HepG2 (cell line): ENCODE measurements around the gene IL1RAP. TPM values are rescaled to one million over a fixed set of nuclear protein-coding genes. Genes with fewer than 3 reads are reported as not detected.

Experiments
- CEBPZ ChIP-seq: IDR thresholded peaks from 2 replicates; pipeline ENCODE4 v1.6.1; 2012; ENCODE audit warnings: low read length, improper control_type of control experiment
- CERS6 ChIP-seq: sonication (generic); formaldehyde crosslinking; IDR thresholded peaks from 2 replicates; pipeline ENCODE4 v1.5.0; 2020; ENCODE audit warnings: missing genetic modification reagents
- ISL2 ChIP-seq: sonication (generic); formaldehyde crosslinking; IDR thresholded peaks from 2 replicates; pipeline ENCODE4 v1.5.0; 2020; ENCODE audit warnings: missing genetic modification reagents
- JARID2 ChIP-seq: sonication (generic); formaldehyde crosslinking; IDR thresholded peaks from 2 replicates; pipeline ENCODE4 v1.8.1; 2023; ENCODE audit warnings: missing genetic modification reagents, inconsistent platforms; ENCODE audit not compliant: insufficient replicate concordance
- PHF5A ChIP-seq: IDR thresholded peaks from one replicate; pipeline ENCODE4 v1.6.1; 2018; ENCODE audit warnings: low read depth, missing genetic modification reagents; ENCODE audit not compliant: unreplicated experiment
- SIX1 ChIP-seq: sonication (generic); formaldehyde crosslinking; IDR thresholded peaks from 2 replicates; pipeline ENCODE4 v1.4.0; 2020; ENCODE audit warnings: missing genetic modification reagents, borderline replicate concordance
- SNAPC5 ChIP-seq: sonication (generic); formaldehyde crosslinking; IDR thresholded peaks from 2 replicates; pipeline ENCODE4 v1.8.1; 2023; ENCODE audit warnings: mild to moderate bottlenecking, missing genetic modification reagents, borderline replicate concordance
- ZBTB20 ChIP-seq: sonication (generic); formaldehyde crosslinking; IDR thresholded peaks from 2 replicates; pipeline ENCODE4 v1.8.1; 2023; ENCODE audit warnings: missing genetic modification reagents, low read depth, mild to moderate bottlenecking, borderline replicate concordance
- ZNF10 ChIP-seq: sonication (generic); formaldehyde crosslinking; IDR thresholded peaks from 2 replicates; pipeline ENCODE4 v1.4.0; 2020; ENCODE audit warnings: mild to moderate bottlenecking, low read depth, missing genetic modification reagents, borderline replicate concordance
- ZNF256 ChIP-seq: sonication (generic); formaldehyde crosslinking; conservative IDR thresholded peaks from 2 replicates; pipeline ENCODE4 v1.4.0; 2020; ENCODE audit warnings: missing genetic modification reagents
- ZNF431 ChIP-seq: sonication (generic); formaldehyde crosslinking; IDR thresholded peaks from 2 replicates; pipeline ENCODE4 v1.9.0; 2022; ENCODE audit warnings: missing genetic modification reagents, low read depth, mild to moderate bottlenecking, borderline replicate concordance
- ZNF564 ChIP-seq: sonication (generic); formaldehyde crosslinking; IDR thresholded peaks from 2 replicates; pipeline ENCODE4 v1.8.1; 2023; ENCODE audit warnings: mild to moderate bottlenecking, missing genetic modification reagents
- ZNF614 ChIP-seq: IDR thresholded peaks from 2 replicates; pipeline ENCODE4 v1.6.1; 2018; ENCODE audit warnings: missing biosample characterization, missing genetic modification reagents, inconsistent platforms, borderline replicate concordance
- ZSCAN21 ChIP-seq: sonication (generic); formaldehyde crosslinking; IDR thresholded peaks from 2 replicates; pipeline ENCODE4 v1.8.0; 2022; ENCODE audit warnings: mild to moderate bottlenecking, missing genetic modification reagents, moderate library complexity, borderline replicate concordance
- polyA plus RNA-seq, 8 experiments: library from polyadenylated mRNA; depleted of rRNA in 3 of 8; stranded (reverse) in 7 of 8; unstranded in 1 of 8; fragments of >200 nt; fragmentation: Illumina TruSeq in 4 of 8; extraction: Trizol in 4 of 8; gene quantifications; 2 replicates each; pipeline versions ENCODE4 v1.2.1 to v1.2.3, GENCODE V29; 2011 to 2016; ENCODE audit warnings: low read depth in 4 of 8, missing spikeins in 1 of 8, mixed read lengths in 1 of 8; ENCODE audit not compliant: insufficient read depth in 1 of 8
- total RNA-seq, 5 experiments: library from RNA; depleted of rRNA; stranded (reverse); fragments of >200 nt; fragmentation: Illumina TruSeq; extraction: Trizol; gene quantifications; 2 replicates each; pipeline ENCODE4 v1.2.3, GENCODE V29; 2016; ENCODE audit warnings: low read depth in 1 of 5
- TF ChIP-seq, protein P1 (sequence below): sonication (generic); formaldehyde crosslinking; IDR thresholded peaks from 2 replicates; pipeline ENCODE4 v1.5.1; 2020; ENCODE audit warnings: mild to moderate bottlenecking, missing genetic modification reagents
- TF ChIP-seq, protein P2 (sequence below): sonication (generic); formaldehyde crosslinking; IDR thresholded peaks from 2 replicates; pipeline ENCODE4 v1.5.0; 2020; ENCODE audit warnings: mild to moderate bottlenecking, missing genetic modification reagents
- TF ChIP-seq, protein P3 (sequence below): sonication (generic); formaldehyde crosslinking; IDR thresholded peaks from 2 replicates; pipeline ENCODE4 v1.8.0; 2022; ENCODE audit warnings: mild to moderate bottlenecking, missing genetic modification reagents, borderline replicate concordance

The IL1RAP gene
- total and polyA plus RNA-seq, 2 of the 13 experiments (the other 11 are each of a cell fraction or from before 2014, with no cell fraction given): 18.3 to 54.9 TPM

DNA sequence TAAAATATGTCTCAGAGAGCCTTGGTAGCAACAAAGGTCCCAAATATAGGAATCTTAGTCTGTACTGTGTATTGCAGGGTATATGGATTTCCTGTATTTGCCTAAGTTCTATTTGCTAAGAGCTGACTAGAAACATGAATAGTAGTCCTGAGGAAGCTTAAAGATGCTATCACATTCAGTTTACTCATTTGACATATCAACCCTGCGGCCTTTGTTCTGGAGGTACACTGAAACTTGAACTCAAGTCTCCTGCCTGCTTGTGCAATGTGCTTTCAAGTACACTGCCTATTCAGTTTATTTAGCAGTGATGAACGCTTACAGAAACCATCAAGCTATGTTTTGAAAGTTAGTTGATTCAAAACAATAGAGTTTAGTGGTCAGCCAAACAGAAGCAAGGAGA is 21.1 kb downstream of the IL1RAP start (continued):
- TF ChIP-seq, protein P1, sequence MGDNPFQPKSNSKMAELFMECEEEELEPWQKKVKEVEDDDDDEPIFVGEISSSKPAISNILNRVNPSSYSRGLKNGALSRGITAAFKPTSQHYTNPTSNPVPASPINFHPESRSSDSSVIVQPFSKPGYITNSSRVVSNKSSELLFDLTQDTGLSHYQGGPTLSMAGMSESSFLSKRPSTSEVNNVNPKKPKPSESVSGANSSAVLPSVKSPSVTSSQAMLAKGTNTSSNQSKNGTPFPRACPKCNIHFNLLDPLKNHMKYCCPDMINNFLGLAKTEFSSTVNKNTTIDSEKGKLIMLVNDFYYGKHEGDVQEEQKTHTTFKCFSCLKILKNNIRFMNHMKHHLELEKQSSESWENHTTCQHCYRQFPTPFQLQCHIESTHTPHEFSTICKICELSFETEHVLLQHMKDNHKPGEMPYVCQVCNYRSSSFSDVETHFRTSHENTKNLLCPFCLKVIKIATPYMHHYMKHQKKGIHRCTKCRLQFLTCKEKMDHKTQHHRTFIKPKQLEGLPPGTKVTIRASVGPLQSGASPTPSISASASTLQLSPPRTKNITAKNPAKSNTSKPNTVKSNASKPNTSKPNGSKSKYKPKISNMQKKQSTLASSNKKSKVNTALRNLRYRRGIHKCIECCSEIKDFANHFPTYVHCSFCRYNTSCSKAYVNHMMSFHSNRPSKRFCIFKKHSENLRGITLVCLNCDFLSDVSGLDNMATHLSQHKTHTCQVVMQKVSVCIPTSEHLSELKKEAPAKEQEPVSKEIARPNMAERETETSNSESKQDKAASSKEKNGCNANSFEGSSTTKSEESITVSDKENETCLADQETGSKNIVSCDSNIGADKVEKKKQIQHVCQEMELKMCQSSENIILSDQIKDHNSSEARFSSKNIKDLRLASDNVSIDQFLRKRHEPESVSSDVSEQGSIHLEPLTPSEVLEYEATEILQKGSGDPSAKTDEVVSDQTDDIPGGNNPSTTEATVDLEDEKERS: no peak
- TF ChIP-seq ZNF10 (CRISPR knock-in tag) (no peak), SIX1 (CRISPR knock-in tag) (peak; percentile 90), CEBPZ (no peak), ZNF614 (CRISPR knock-in tag) (peak; percentile 79), PHF5A (CRISPR knock-in tag) (no peak), CERS6 (CRISPR knock-in tag) (no peak), JARID2 (no peak), ISL2 (CRISPR knock-in tag) (peak; percentile 95), ZBTB20 (0 out of 2 replicates have a peak, but pooled peaks have one; percentile 33), SNAPC5 (no peak), ZNF256 (CRISPR knock-in tag) (no peak), ZNF431 (CRISPR knock-in tag) (no peak), ZSCAN21 (CRISPR knock-in tag) (no peak), ZNF564 (CRISPR knock-in tag) (no peak)
- TF ChIP-seq, protein P2, sequence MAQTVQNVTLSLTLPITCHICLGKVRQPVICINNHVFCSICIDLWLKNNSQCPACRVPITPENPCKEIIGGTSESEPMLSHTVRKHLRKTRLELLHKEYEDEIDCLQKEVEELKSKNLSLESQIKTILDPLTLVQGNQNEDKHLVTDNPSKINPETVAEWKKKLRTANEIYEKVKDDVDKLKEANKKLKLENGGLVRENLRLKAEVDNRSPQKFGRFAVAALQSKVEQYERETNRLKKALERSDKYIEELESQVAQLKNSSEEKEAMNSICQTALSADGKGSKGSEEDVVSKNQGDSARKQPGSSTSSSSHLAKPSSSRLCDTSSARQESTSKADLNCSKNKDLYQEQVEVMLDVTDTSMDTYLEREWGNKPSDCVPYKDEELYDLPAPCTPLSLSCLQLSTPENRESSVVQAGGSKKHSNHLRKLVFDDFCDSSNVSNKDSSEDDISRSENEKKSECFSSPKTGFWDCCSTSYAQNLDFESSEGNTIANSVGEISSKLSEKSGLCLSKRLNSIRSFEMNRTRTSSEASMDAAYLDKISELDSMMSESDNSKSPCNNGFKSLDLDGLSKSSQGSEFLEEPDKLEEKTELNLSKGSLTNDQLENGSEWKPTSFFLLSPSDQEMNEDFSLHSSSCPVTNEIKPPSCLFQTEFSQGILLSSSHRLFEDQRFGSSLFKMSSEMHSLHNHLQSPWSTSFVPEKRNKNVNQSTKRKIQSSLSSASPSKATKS: no peak
- TF ChIP-seq, protein P3, sequence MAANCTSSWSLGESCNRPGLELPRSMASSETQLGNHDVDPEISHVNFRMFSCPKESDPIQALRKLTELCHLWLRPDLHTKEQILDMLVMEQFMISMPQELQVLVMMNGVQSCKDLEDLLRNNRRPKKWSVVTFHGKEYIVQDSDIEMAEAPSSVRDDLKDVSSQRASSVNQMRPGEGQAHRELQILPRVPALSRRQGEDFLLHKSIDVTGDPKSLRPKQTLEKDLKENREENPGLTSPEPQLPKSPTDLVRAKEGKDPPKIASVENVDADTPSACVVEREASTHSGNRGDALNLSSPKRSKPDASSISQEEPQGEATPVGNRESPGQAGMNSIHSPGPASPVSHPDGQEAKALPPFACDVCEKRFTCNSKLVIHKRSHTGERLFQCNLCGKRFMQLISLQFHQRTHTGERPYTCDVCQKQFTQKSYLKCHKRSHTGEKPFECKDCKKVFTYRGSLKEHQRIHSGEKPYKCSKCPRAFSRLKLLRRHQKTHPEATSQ (CRISPR knock-in tag): peak; percentile 39; the same call in 1 of the 2 replicates
